GM19468 (cell line): ENCODE data around the gene TXNDC11.
"Not testable (repeated sequence)": the region's sequence is repeated elsewhere in the genome, so short reads cannot be mapped to it uniquely, and the experiment has no call there.

Source experiments
- ATAC-seq: cut with Tn5 transposase; IDR thresholded peaks from one replicate; pipeline ENCODE4 v1.9.1; 2021; ENCODE audit warnings: mild to moderate bottlenecking, moderate library complexity, moderate number of reproducible peaks; ENCODE audit not compliant: unreplicated experiment; ENCODE audit errors: extremely low read depth

The TXNDC11 gene

GRCh38 chr16:11742536-11743307, at the start of gene TXNDC11:
Gene TXNDC11 (minus strand): TSS chr16:11742857. CDS start chr16:11742730, 127 bp downstream.
- peak; percentile 80 for ATAC-seq

GRCh38 chr16:11791144-11791828, 48.6 kb upstream of the TXNDC11 start:
- ATAC-seq = no peak

GRCh38 chr16:11788914-11789313, 46.3 kb upstream of the TXNDC11 start:
- no peak for ATAC-seq

GRCh38 chr16:11784980-11785599, 42.4 kb upstream of the TXNDC11 start:
- ATAC-seq = not testable (repeated sequence)

GRCh38 chr16:11784381-11784780, 41.7 kb upstream of the TXNDC11 start:
- not testable (repeated sequence) for ATAC-seq

- no peak for ATAC-seq
Measured at GRCh38 chr16:11784038-11784369, 41.3 kb upstream of the TXNDC11 start.

GRCh38 chr16:11783319-11784037, 40.8 kb upstream of the TXNDC11 start:
- ATAC-seq = peak; percentile 29

- ATAC-seq = no peak
Measured at GRCh38 chr16:11781773-11782172, 39.1 kb upstream of the TXNDC11 start.

GRCh38 chr16:11780991-11781680, 38.5 kb upstream of the TXNDC11 start:
- no peak for ATAC-seq

- ATAC-seq = no peak
Measured at GRCh38 chr16:11779074-11779473, 36.4 kb upstream of the TXNDC11 start.

- ATAC-seq = no peak
Measured at GRCh38 chr16:11774065-11774626, 31.5 kb upstream of the TXNDC11 start.

GRCh38 chr16:11768849-11769248, 26.2 kb upstream of the TXNDC11 start:
- ATAC-seq = no peak

GRCh38 chr16:11762431-11762830, 19.8 kb upstream of the TXNDC11 start:
- ATAC-seq = no peak

GRCh38 chr16:11759997-11760396, 17.3 kb upstream of the TXNDC11 start:
- ATAC-seq = no peak

- no peak for ATAC-seq
Measured at GRCh38 chr16:11759163-11759834, 16.6 kb upstream of the TXNDC11 start.

GRCh38 chr16:11757671-11758545, 15.3 kb upstream of the TXNDC11 start:
- ATAC-seq = no peak

GRCh38 chr16:11756248-11756647, 13.6 kb upstream of the TXNDC11 start:
- ATAC-seq = no peak

GRCh38 chr16:11755022-11755760, 12.5 kb upstream of the TXNDC11 start:
- no peak for ATAC-seq
